Spleen (tissue), 11 donors: Measurements from ENCODE around the gene LSMEM2. TPM values are rescaled to one million over a fixed set of nuclear protein-coding genes. Genes with fewer than 3 reads are reported as not detected.
A peak's percentile ranks its signal among the peaks of the same experiment; 100 is the strongest.

Experiments used
- DNase-seq: peaks from one replicate; pipeline ENCODE4 v3.0.0-alpha.2; 2020
- H3K27ac ChIP-seq, 8 donors: fragments of 200-600 bp; sonication (generic) in 7 of 8; 1 replicate in 4 of 8; 2 replicates in 4 of 8; pipeline versions ENCODE4 v1.5.0 to v1.8.0; 2016 to 2021; ENCODE audit warnings: inconsistent platforms in 4 of 8, mild to moderate bottlenecking in 4 of 8, moderate library complexity in 1 of 8
- H3K27me3 ChIP-seq, 7 donors: fragments of 200-600 bp; sonication (generic) in 6 of 7; replicated peaks in 1 of 7; 1 replicate in 4 of 7; 2 replicates in 3 of 7; pipeline versions ENCODE4 v1.5.0 to v1.8.0; 2016 to 2021; ENCODE audit warnings: inconsistent platforms in 3 of 7, mild to moderate bottlenecking in 1 of 7
- H3K36me3 ChIP-seq, 6 donors: fragments of 200-600 bp; sonication (generic) in 5 of 6; 1 replicate in 4 of 6; 2 replicates in 2 of 6; pipeline versions ENCODE4 v1.5.0 to v1.8.0; 2016 to 2021; ENCODE audit warnings: inconsistent platforms in 2 of 6
- H3K4me1 ChIP-seq, 6 donors: fragments of 200-600 bp; sonication (generic) in 5 of 6; 1 replicate in 3 of 6; 2 replicates in 3 of 6; pipeline versions ENCODE4 v1.5.0 to v1.8.0; 2016 to 2021; ENCODE audit warnings: inconsistent platforms in 3 of 6
- H3K4me3 ChIP-seq, 8 donors: fragments of 200-600 bp; sonication (generic) in 7 of 8; 1 replicate in 4 of 8; 2 replicates in 4 of 8; pipeline versions ENCODE4 v1.5.0 to v1.8.0; 2016 to 2021; ENCODE audit warnings: inconsistent platforms in 4 of 8, mild to moderate bottlenecking in 4 of 8, moderate library complexity in 2 of 8
- H3K9me3 ChIP-seq, 8 donors: fragments of 200-600 bp; sonication (generic) in 7 of 8; 1 replicate in 4 of 8; 2 replicates in 4 of 8; pipeline versions ENCODE4 v1.5.0 to v1.8.0; 2016 to 2021; ENCODE audit warnings: inconsistent platforms in 4 of 8
- CTCF ChIP-seq, 11 experiments: fragments of 200-600 bp in 7 of 11; fragments of 450-650 bp in 4 of 11; sonication (generic) in 4 of 11; IDR thresholded peaks in 8 of 11; conservative IDR thresholded peaks in 3 of 11; 1 replicate in 7 of 11; 2 replicates in 4 of 11; pipeline versions ENCODE4 v1.4.0 to v1.8.0; 2016 to 2021; ENCODE audit warnings: antibody characterized with exemption in 11 of 11, inconsistent platforms in 4 of 11, mild to moderate bottlenecking in 1 of 11
- POLR2A ChIP-seq, 3 donors: fragments of 450-650 bp; IDR thresholded peaks; one replicate each; pipeline ENCODE4 v1.5.1; 2017; ENCODE audit warnings: antibody characterized with exemption in 3 of 3, mild to moderate bottlenecking in 1 of 3
- POLR2AphosphoS5 ChIP-seq, 3 donors: sonication (generic); formaldehyde crosslinking; IDR thresholded peaks; one replicate each; pipeline ENCODE4 v1.5.1; 2017; ENCODE audit warnings: antibody characterized with exemption in 3 of 3
- WGBS, 5 donors: extraction: QIAGEN DNeasy Blood & Tissue Kit in 3 of 5; methylation state at CpG; one replicate each; pipeline versions ENCODE4 v1.1.5 to v1.1.7; 2013 to 2018; 5-methylcytosine and 5-hydroxymethylcytosine counted together
- intact Hi-C: fragments of 100-400 bp; cut with DNase I; formaldehyde crosslinking; loops from one replicate; pipeline ENCODE4 v1.15.0; 2023; ENCODE audit warnings: low total_unique reads
- polyA plus RNA-seq, 3 donors: library from polyadenylated mRNA; stranded (reverse); fragments of 200-250 nt; gene quantifications; one replicate each; pipeline ENCODE4 v1.2.1, GENCODE V29; 2013
- total RNA-seq, 7 donors: library from RNA; depleted of rRNA in 3 of 7; stranded (reverse); fragments of >200 nt in 3 of 7; fragmentation: NEBNext Ultra II Directional in 4 of 7; extraction: Animal tissue kit (Norgen Biotek cat#: 25700) in 4 of 7; gene quantifications; one replicate each; pipeline versions ENCODE4 v1.1.0 to v1.2.1, GENCODE V29; 2016 to 2021
- donor health status: healthy with polysubstance abuse.
- donor health status: DM: no; HTN: no; CAD: no; lungs with moderate emphysema.
- donor health status: DM: no; HTN: no; CAD: no.
- donor health status: Bipolar disorder and iron deficiency.
- donor health status: healthy.
- donor health status: DM: no; HTN: no; CAD: no.
- donor health status: DM: yes; HTN: yes; CAD: no.

Gene LSMEM2
- total and polyA plus RNA-seq, 10 donors: 0.06 to 0.46 (median 0.24) TPM; not detected in 6

GRCh38 chr3:50299929-50300680 lies 21.2 kb downstream of the LSMEM2 start:
- Histone ChIP-seq H3K27ac (peak overlapping the region; percentile 31 to 98 (median 94)), H3K27me3 (no peaks in the 10 kb centered on the region), H3K4me1 (peaks cover 18 to 74% (median 47%) of the 10 kb centered on the region in 6 donors), H3K4me3 (peak overlapping the region in 7 of 8 donors; percentile 27 to 90 (median 61)), H3K9me3 (no peaks in the 10 kb centered on the region), H3K36me3 (peaks cover 0 to 10% (median 0%) of the 10 kb centered on the region in 6 donors)
- TF ChIP-seq POLR2A (IDR thresholded peaks at IDR 0.05): peak in 1 of 3 donors; percentile 33
- TF ChIP-seq POLR2AphosphoS5 (IDR thresholded peaks at IDR 0.05): peak in 2 of 3 donors; percentile 76
- TF ChIP-seq CTCF (IDR thresholded peaks at IDR 0.05 in 8 of 11, conservative IDR thresholded peaks at IDR 0.05 in 3 of 11): peak in 1 of 11 experiments; percentile 18
- intact Hi-C loops: no loop called here
- WGBS, 5 donors: 34 to 46% (median 38%) methylated on average over 11 to 12 of the region's 12 CpGs
- DNase-seq: peak; percentile 87

- Histone ChIP-seq H3K36me3 (peaks cover 0 to 10% (median 0%) of the 10 kb centered on the region in 6 donors), H3K27me3 (no peaks in the 10 kb centered on the region), H3K27ac (peak overlapping the region; percentile 31 to 98 (median 94)), H3K4me3 (peak overlapping the region in 6 of 8 donors; percentile 27 to 90 (median 59)), H3K9me3 (no peaks in the 10 kb centered on the region), H3K4me1 (peaks cover 18 to 75% (median 47%) of the 10 kb centered on the region in 6 donors)
- WGBS, 5 donors: 61 to 87% (median 79%) methylated on average over 6 of the region's 6 CpGs
- TF ChIP-seq CTCF (IDR thresholded peaks at IDR 0.05 in 8 of 11, conservative IDR thresholded peaks at IDR 0.05 in 3 of 11): no peak
- TF ChIP-seq POLR2AphosphoS5 (IDR thresholded peaks at IDR 0.05): no peak
- no peak for TF ChIP-seq POLR2A (IDR thresholded peaks at IDR 0.05)
- intact Hi-C loops: no loop called here
- peak; percentile 80 for DNase-seq
Observed at GRCh38 chr3:50300681-50301254, 21.9 kb downstream of the LSMEM2 start.

- DNase-seq: peak; percentile 79
- Histone ChIP-seq H3K9me3 (peaks cover 0 to 1% (median 0%) of the 10 kb centered on the region in 8 donors), H3K4me1 (peaks cover 18 to 79% (median 45%) of the 10 kb centered on the region in 6 donors), H3K36me3 (peaks cover 0 to 5% (median 0%) of the 10 kb centered on the region in 6 donors), H3K27ac (peak overlapping the region; percentile 2 to 98 (median 94)), H3K4me3 (peak overlapping the region; percentile 6 to 90 (median 34)), H3K27me3 (no peaks in the 10 kb centered on the region)
- WGBS, 5 donors: 71 to 83% (median 78%) methylated on average over 24 to 32 of the region's 32 CpGs
- TF ChIP-seq POLR2A (IDR thresholded peaks at IDR 0.05) (no peak), CTCF (IDR thresholded peaks at IDR 0.05 in 8 of 11, conservative IDR thresholded peaks at IDR 0.05 in 3 of 11) (no peak), POLR2AphosphoS5 (IDR thresholded peaks at IDR 0.05) (peak; percentile 18 to 69 (median 22))
- intact Hi-C loops: no loop called here
Observed at GRCh38 chr3:50302095-50303012, 23.5 kb downstream of the LSMEM2 start.
